Osteoblast (primary cell): ENCODE data around the gene MAML2. TPM values are rescaled to one million over a fixed set of nuclear protein-coding genes. Genes with fewer than 3 reads are reported as not detected.

Experiments
- DNase-seq: peaks from one replicate; pipeline ENCODE4 v3.0.0; 2011; ENCODE audit warnings: low spot score, mixed read lengths; ENCODE audit not compliant: insufficient read length; ENCODE audit errors: missing footprints
- H2AFZ ChIP-seq: 2 replicates; pipeline ENCODE4 v1.6.0; 2011; ENCODE audit warnings: mild to moderate bottlenecking, low read length
- H3K27ac ChIP-seq: 2 replicates; pipeline ENCODE4 v1.5.1; 2011; ENCODE audit warnings: mild to moderate bottlenecking, low read depth, low read length, moderate library complexity
- H3K27me3 ChIP-seq: 2 replicates; pipeline ENCODE4 v1.6.0; 2012; ENCODE audit warnings: mild to moderate bottlenecking, control low read depth, inconsistent platforms, low read length, moderate library complexity; ENCODE audit not compliant: insufficient read depth
- H3K36me3 ChIP-seq: 2 replicates; pipeline ENCODE4 v1.5.1; 2011; ENCODE audit warnings: mild to moderate bottlenecking, low read length, control low read depth, moderate library complexity; ENCODE audit not compliant: insufficient read depth
- H3K4me1 ChIP-seq: 2 replicates; pipeline ENCODE4 v1.5.1; 2011; ENCODE audit warnings: mild to moderate bottlenecking, low read length, control low read depth, moderate library complexity; ENCODE audit not compliant: insufficient read depth
- H3K4me2 ChIP-seq: 2 replicates; pipeline ENCODE4 v1.6.0; 2011; ENCODE audit warnings: mild to moderate bottlenecking, low read length; ENCODE audit not compliant: insufficient read depth
- H3K4me3 ChIP-seq: fragments of 200-600 bp; sonication (generic); 3 replicates; pipeline ENCODE4 v1.5.1; 2012; ENCODE audit warnings: mild to moderate bottlenecking, low read length, inconsistent platforms; ENCODE audit not compliant: insufficient read depth
- H3K79me2 ChIP-seq: 2 replicates; pipeline ENCODE4 v1.6.0; 2012; ENCODE audit warnings: mild to moderate bottlenecking, low read length, control low read depth, inconsistent platforms; ENCODE audit not compliant: insufficient read depth
- H3K9me3 ChIP-seq: 2 replicates; pipeline ENCODE4 v1.5.1; 2011; ENCODE audit warnings: low read depth, low read length, control low read depth
- H4K20me1 ChIP-seq: 2 replicates; pipeline ENCODE4 v1.6.0; 2012; ENCODE audit warnings: mild to moderate bottlenecking, low read length, control low read depth; ENCODE audit not compliant: insufficient read depth
- total RNA-seq: library from RNA; depleted of rRNA; stranded (reverse); fragments of >200 nt; gene quantifications from 2 replicates; pipeline ENCODE4 v1.2.3, GENCODE V29; 2012
- TF ChIP-seq, protein P1 (sequence below): IDR thresholded peaks from 2 replicates; pipeline ENCODE4 v1.5.1; 2011; ENCODE audit warnings: mild to moderate bottlenecking, low read depth, low read length, moderate library complexity; ENCODE audit errors: extremely low read depth

The MAML2 gene
- total RNA-seq, 1 donor: 17.4 TPM

DNA sequence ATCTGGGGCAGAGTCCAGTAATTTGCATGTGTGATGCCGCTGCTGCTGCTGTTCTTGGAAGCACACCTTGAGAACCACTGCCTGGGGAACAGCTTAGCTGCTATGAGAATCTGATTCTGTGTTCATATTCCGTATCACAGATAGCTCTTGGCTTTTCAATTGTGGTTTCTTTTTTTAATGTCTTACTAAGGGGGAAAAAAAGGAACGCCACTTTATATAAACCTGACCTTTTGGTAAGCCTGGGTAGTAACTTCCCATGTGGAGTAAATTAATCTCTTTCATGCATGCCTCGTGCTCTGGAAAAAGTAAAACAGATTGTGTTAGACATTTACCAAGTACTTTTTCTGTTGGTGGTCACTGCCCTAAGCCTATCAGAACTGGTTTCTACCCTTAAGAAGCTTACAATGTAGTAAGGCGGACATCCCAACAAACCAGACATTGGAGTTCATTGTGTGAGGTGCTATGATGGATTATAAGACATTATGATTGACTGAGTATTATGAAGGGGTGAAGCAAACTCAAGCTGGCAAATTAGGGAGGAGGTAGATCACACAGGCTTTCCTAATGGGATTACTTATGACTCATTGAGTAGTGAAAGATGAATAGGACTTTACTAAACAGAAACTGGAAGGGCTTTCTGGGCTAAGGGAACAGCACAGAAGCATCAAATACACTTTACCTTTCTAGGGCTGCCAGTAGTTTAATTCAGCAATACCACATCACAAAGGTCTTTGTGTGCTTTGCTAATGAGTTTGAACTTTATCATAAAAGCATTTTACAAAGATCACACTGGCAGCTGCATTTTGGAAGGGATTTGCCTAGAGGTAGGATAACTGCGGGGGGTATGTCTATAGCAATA is 64.7 kb downstream of the MAML2 start:
- no peak for DNase-seq
- H3K27ac ChIP-seq: peak overlapping the region; percentile 41

DNA sequence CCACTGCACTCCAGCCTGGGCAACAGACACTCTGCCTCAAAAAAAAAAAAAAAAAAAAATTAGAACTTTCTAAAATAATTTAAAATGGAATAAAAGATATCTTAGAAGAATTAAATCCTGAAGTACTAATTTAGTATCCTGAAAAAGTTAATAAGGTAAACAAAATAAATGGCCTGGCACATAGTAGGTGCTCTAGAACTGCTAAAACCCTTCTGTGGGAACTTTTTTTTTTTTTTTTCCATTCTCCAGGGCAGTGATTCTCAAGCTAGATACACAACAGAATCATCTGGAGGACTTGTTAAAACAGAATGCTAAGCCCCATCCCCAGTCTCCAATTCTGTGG is 65.3 kb downstream of the MAML2 start:
- Histone ChIP-seq H3K9me3 (no peaks in the 10 kb centered on the region), H3K4me3 (no peak overlapping the region), H3K36me3 (no peaks in the 10 kb centered on the region), H3K79me2 (peaks cover 82% of the 10 kb centered on the region), H3K27ac (peak overlapping the region; percentile 41), H3K4me1 (peaks cover 21% of the 10 kb centered on the region), H3K27me3 (no peaks in the 10 kb centered on the region), H2AFZ (no peak overlapping the region), H3K4me2 (no peak overlapping the region), H4K20me1 (peaks cover 11% of the 10 kb centered on the region)
- TF ChIP-seq, protein P1, sequence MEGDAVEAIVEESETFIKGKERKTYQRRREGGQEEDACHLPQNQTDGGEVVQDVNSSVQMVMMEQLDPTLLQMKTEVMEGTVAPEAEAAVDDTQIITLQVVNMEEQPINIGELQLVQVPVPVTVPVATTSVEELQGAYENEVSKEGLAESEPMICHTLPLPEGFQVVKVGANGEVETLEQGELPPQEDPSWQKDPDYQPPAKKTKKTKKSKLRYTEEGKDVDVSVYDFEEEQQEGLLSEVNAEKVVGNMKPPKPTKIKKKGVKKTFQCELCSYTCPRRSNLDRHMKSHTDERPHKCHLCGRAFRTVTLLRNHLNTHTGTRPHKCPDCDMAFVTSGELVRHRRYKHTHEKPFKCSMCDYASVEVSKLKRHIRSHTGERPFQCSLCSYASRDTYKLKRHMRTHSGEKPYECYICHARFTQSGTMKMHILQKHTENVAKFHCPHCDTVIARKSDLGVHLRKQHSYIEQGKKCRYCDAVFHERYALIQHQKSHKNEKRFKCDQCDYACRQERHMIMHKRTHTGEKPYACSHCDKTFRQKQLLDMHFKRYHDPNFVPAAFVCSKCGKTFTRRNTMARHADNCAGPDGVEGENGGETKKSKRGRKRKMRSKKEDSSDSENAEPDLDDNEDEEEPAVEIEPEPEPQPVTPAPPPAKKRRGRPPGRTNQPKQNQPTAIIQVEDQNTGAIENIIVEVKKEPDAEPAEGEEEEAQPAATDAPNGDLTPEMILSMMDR: no peak
- DNase-seq: no peak

More for the DNA sequence above, 64.7 kb downstream of the MAML2 start:
- Histone ChIP-seq H3K9me3 (no peaks in the 10 kb centered on the region), H3K79me2 (peaks cover 82% of the 10 kb centered on the region), H3K4me1 (peaks cover 21% of the 10 kb centered on the region), H3K4me2 (no peak overlapping the region), H4K20me1 (peaks cover 11% of the 10 kb centered on the region), H3K36me3 (no peaks in the 10 kb centered on the region), H3K4me3 (no peak overlapping the region), H3K27me3 (no peaks in the 10 kb centered on the region), H2AFZ (no peak overlapping the region)
- TF ChIP-seq, protein P1: no peak

DNA sequence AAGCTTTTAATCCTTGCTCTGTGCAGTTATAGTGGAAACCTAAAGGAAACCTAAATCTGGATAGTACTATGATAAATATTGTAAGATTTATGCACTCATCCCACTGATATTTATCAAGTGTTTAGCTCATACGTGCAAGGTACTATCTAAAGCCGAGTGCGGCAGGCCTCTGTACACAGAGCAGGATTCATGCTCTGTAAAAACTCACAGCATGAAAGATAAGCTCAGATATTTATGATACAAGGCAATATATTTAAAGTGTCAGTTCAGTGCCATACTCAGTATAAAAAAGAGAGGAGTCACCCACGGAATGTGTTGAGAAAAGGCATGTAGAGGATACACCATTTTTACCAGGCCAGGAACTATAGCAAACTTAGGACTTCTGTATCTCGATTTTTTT is 66.2 kb downstream of the MAML2 start:
- Histone ChIP-seq H3K4me2 (no peak overlapping the region), H3K27ac (no peak overlapping the region), H3K27me3 (no peaks in the 10 kb centered on the region), H2AFZ (no peak overlapping the region), H3K4me3 (no peak overlapping the region), H4K20me1 (peaks cover 11% of the 10 kb centered on the region), H3K36me3 (no peaks in the 10 kb centered on the region), H3K4me1 (peaks cover 21% of the 10 kb centered on the region), H3K9me3 (no peaks in the 10 kb centered on the region), H3K79me2 (peaks cover 85% of the 10 kb centered on the region)
- TF ChIP-seq, protein P1: no peak
- no peak for DNase-seq

DNA sequence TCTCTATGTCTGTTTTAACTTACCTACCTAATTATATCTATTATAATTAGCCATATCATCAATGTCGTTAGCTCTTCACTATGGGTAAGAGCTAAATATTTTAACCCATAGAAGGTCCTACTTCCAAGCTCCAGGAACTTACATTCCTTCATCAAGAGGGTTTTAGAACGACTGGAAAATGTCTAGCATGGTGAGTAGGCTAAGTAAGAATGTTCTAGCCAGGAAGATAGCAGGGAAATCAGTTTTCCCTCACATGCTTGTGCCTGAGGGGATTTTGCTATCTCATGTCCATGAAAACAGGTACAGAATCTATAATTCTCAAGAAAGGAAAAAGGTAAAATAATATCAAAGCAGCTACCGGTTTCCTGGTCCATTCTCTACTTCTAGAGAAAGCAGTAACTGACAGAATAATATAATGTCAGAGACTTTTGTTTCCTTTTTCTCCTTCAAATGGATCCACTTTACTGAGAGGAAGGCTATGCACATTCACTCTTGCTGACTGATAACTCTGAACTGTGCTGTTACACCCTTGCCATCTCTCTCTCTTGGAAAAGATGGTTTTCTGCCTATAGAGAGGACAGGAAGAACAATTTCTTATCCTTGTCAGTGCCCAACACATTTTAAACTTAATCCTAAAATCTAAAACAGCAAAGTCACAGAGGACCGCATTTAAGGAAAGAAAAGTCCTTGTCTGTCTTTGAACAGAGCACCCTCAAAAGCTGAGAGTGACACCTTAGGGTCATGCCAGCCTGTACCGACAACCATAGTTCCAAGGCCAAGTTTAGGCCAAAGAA is 67.0 kb downstream of the MAML2 start:
- no peak overlapping the region for H2AFZ ChIP-seq
- no peak for DNase-seq
- H3K27me3 ChIP-seq: no peaks in the 10 kb centered on the region

More for the DNA sequence above, 67.0 kb downstream of the MAML2 start:
- Histone ChIP-seq H3K27ac (peak overlapping the region; percentile 16), H3K4me1 (peaks cover 21% of the 10 kb centered on the region), H3K79me2 (peaks cover 84% of the 10 kb centered on the region), H3K4me3 (no peak overlapping the region), H3K4me2 (no peak overlapping the region), H3K9me3 (no peaks in the 10 kb centered on the region), H4K20me1 (peaks cover 6% of the 10 kb centered on the region), H3K36me3 (no peaks in the 10 kb centered on the region)
- TF ChIP-seq, protein P1: no peak
